Nephron progenitor cell (in vitro differentiated cells): ENCODE results near the gene HOXB9.

Source experiments
- DNase-seq: peaks from one replicate; pipeline ENCODE4 v3.0.0; 2021
- H3K27ac Mint-ChIP-seq: 2 replicates; pipeline ENCODE4 v1.8.0; 2021; ENCODE audit warnings: mild to moderate bottlenecking, moderate library complexity, mixed read lengths
- H3K27me3 Mint-ChIP-seq: 2 replicates; pipeline ENCODE4 v1.8.0; 2021; ENCODE audit warnings: mild to moderate bottlenecking, low read depth, mixed read lengths; ENCODE audit not compliant: poor library complexity
- H3K36me3 Mint-ChIP-seq: 2 replicates; pipeline ENCODE4 v1.8.0; 2021; ENCODE audit warnings: low read depth, mixed read lengths
- H3K4me1 Mint-ChIP-seq: 2 replicates; pipeline ENCODE4 v1.8.0; 2021; ENCODE audit warnings: mixed read lengths
- H3K4me3 Mint-ChIP-seq: 2 replicates; pipeline ENCODE4 v1.8.0; 2021; ENCODE audit warnings: mild to moderate bottlenecking, moderate library complexity, mixed read lengths
- H3K9me3 Mint-ChIP-seq: 2 replicates; pipeline ENCODE4 v1.8.0; 2021; ENCODE audit warnings: mild to moderate bottlenecking, moderate library complexity, mixed read lengths
- TF ChIP-seq, protein P1 (sequence below): fragments of 200-600 bp; sonication (generic); IDR thresholded peaks from 2 replicates; pipeline ENCODE4 v1.5.0; 2021; ENCODE audit warnings: antibody characterized with exemption

HOXB9 gene

DNA sequence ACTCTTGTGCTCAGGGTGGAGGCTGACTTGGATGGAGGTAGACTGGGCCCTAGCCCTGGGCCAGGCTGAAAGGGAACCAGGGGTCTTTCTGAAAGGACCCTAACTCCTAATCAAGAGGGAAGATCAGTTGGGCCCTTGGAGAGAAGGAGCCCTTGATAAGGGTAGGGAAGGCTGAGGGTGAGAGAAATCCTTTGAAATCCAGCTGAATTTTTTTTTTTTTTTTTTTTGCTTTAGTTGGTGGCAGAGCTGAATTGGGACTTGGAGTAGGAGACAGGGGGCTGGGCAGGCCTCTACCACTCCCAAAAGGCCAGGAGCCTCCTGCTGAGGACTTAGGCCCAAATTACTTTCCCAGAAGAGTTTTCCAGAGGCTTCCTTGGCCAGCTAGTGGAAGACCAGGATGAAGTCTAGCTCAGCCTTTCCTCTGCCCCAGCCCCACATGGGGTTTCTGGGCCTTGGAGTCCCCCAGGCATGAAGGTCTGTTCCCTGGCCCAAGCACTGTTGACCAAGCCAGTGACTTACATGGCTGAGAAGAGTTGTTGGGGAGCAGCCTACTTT, 35.5 kb downstream of the HOXB9 start:
- peaks cover 99% of the 10 kb centered on the region for H3K36me3 Mint-ChIP-seq
- H3K27me3 Mint-ChIP-seq: peaks cover 26% of the 10 kb centered on the region
- peak overlapping the region; percentile 99 for H3K4me3 Mint-ChIP-seq
- peaks cover 11% of the 10 kb centered on the region for H3K4me1 Mint-ChIP-seq
- peaks cover 4% of the 10 kb centered on the region for H3K9me3 Mint-ChIP-seq
- TF ChIP-seq, protein P1, sequence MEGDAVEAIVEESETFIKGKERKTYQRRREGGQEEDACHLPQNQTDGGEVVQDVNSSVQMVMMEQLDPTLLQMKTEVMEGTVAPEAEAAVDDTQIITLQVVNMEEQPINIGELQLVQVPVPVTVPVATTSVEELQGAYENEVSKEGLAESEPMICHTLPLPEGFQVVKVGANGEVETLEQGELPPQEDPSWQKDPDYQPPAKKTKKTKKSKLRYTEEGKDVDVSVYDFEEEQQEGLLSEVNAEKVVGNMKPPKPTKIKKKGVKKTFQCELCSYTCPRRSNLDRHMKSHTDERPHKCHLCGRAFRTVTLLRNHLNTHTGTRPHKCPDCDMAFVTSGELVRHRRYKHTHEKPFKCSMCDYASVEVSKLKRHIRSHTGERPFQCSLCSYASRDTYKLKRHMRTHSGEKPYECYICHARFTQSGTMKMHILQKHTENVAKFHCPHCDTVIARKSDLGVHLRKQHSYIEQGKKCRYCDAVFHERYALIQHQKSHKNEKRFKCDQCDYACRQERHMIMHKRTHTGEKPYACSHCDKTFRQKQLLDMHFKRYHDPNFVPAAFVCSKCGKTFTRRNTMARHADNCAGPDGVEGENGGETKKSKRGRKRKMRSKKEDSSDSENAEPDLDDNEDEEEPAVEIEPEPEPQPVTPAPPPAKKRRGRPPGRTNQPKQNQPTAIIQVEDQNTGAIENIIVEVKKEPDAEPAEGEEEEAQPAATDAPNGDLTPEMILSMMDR: no peak
- DNase-seq: no peak
- peak overlapping the region; percentile 100 for H3K27ac Mint-ChIP-seq

DNA sequence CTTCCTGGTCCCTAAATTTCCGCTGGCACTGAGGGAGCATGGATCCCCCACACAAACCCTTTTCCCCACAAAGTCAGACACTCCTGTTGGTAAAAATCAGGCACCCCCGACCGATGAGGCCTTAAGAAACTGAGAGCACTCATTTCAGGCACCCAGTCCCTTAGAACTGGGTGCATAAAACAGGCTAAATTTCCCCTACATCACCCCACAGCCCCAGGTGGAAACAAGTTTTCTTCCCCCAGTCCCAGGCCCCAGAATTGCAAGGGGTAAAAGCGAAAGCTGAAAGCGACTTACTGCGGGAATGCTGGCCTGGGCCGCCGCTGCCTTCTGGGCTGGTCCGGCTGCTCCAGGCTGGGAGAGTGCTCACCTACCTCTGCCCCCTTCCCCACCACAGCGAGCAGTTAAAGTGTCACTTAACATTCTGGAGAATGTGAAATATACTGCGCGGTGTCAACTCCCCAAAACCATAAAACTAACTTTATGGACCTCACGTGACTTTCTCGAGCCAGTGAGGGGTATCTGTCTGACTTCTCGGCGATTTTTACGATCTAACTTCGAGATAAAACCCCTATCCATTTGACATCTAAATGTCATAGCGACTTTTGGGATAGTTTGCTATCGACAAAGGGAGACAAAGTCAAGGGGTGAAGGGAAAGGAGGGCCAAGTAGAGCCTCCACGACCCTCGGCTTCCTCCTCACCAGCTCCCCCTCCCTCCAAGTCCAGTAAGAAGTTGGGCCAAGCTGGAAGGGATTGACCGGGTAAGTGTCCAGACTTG, 36.1 kb downstream of the HOXB9 start, which contains the start of gene HOXB3:
TSS of gene HOXB3 (minus strand) at position 411 of the 776 bp plus-strand sequence. CDS start 37,767 bp downstream, outside the sequence.
- H3K27me3 Mint-ChIP-seq: peaks cover 23% of the 10 kb centered on the region
- TF ChIP-seq, protein P1: no peak
- peak; percentile 80 for DNase-seq
- H3K4me3 Mint-ChIP-seq: peak within 1 kb of the TSS; percentile 99
- H3K36me3 Mint-ChIP-seq: peaks cover 99% of the 10 kb centered on the region
- peaks cover 7% of the 10 kb centered on the region for H3K4me1 Mint-ChIP-seq
- peak within 1 kb of the TSS; percentile 100 for H3K27ac Mint-ChIP-seq
- peaks cover 4% of the 10 kb centered on the region for H3K9me3 Mint-ChIP-seq

GRCh38 chr17:48589060-48589830, 36.9 kb downstream of the HOXB9 start:
- H3K4me3 Mint-ChIP-seq: peak overlapping the region; percentile 99
- peak overlapping the region; percentile 100 for H3K27ac Mint-ChIP-seq

DNA sequence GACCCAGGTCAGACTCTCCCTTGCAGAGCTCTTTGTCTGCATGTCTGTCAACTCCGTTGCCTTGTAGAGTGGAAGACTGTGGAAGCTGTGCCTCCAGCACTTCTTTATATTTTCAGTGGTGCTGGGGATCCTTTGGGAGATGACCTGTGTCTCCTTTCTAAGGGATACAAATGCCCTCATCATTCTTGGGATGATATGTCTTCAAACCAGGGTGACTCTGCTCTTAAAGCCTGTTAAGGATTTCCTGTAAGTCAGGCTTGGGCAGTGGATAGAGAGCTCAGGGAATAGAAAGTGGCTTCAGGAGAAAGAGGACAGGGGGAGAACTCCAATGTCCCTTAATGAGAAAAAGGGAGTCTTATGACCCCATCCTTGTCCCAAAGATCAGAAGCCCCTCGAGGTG, 37.6 kb downstream of the HOXB9 start:
- DNase-seq: no peak
- H3K4me1 Mint-ChIP-seq: peaks cover 17% of the 10 kb centered on the region
- peaks cover 4% of the 10 kb centered on the region for H3K9me3 Mint-ChIP-seq
- H3K27me3 Mint-ChIP-seq: peaks cover 15% of the 10 kb centered on the region
- H3K4me3 Mint-ChIP-seq: peak overlapping the region; percentile 99
- peak overlapping the region; percentile 100 for H3K27ac Mint-ChIP-seq
- TF ChIP-seq, protein P1: no peak
- peaks cover 100% of the 10 kb centered on the region for H3K36me3 Mint-ChIP-seq

More at GRCh38 chr17:48589060-48589830, 36.9 kb downstream of the HOXB9 start:
- TF ChIP-seq, protein P1: no peak
- no peak for DNase-seq
- H3K36me3 Mint-ChIP-seq: peaks cover 100% of the 10 kb centered on the region
- H3K9me3 Mint-ChIP-seq: peaks cover 4% of the 10 kb centered on the region
- peaks cover 10% of the 10 kb centered on the region for H3K4me1 Mint-ChIP-seq
- peaks cover 19% of the 10 kb centered on the region for H3K27me3 Mint-ChIP-seq

DNA sequence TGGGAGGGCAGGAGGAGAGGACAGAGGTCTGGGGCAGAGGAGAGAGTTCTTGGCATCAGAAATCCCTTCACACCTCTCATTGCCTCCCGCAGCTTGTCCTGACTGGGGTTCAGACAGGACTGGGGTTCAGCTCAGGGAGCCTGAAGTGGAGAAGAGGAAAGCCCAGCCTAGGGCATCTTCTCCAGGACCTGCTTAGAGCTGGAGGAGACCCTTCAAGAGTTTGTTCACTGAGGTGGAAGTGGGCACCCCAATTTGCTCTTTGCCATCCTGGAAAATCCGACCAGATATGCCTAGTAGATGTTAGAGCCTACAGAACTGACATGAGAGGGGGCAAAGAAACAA, 38.1 kb downstream of the HOXB9 start:
- Mint-ChIP-seq H3K4me3 (peak overlapping the region; percentile 99), H3K27me3 (peaks cover 15% of the 10 kb centered on the region)
- TF ChIP-seq, protein P1: no peak

More for the DNA sequence above, 38.1 kb downstream of the HOXB9 start:
- H3K9me3 Mint-ChIP-seq: peaks cover 4% of the 10 kb centered on the region
- peak overlapping the region; percentile 100 for H3K27ac Mint-ChIP-seq
- H3K4me1 Mint-ChIP-seq: peaks cover 22% of the 10 kb centered on the region
- DNase-seq: no peak
- peaks cover 100% of the 10 kb centered on the region for H3K36me3 Mint-ChIP-seq
